HAP-1 (cell line): ENCODE results near the gene IL12A.

Experiments
- DNase-seq, 2 experiments: peaks; one replicate each; pipeline ENCODE4 v3.0.0-alpha.2; 2016 to 2020; ENCODE audit warnings: low spot score in 2 of 2
- H3K27me3 ChIP-seq: fragments of 250-450 bp; sonication (Bioruptor Pico); 2 replicates; pipeline ENCODE4 v1.5.1; 2020; ENCODE audit warnings: low read depth, mild to moderate bottlenecking, moderate library complexity
- H3K36me3 ChIP-seq: fragments of 250-450 bp; sonication (Bioruptor Pico); replicated peaks from 2 replicates; pipeline ENCODE4 v1.5.1; 2020; ENCODE audit warnings: mild to moderate bottlenecking
- H3K4me1 ChIP-seq: fragments of 250-450 bp; sonication (Bioruptor Pico); 2 replicates; pipeline ENCODE4 v1.5.1; 2020; ENCODE audit warnings: mild to moderate bottlenecking
- H3K4me3 ChIP-seq: fragments of 250-450 bp; sonication (Bioruptor Pico); 2 replicates; pipeline ENCODE4 v1.5.1; 2020; ENCODE audit warnings: mild to moderate bottlenecking, moderate library complexity
- H3K9me3 ChIP-seq: fragments of 250-450 bp; sonication (Bioruptor Pico); 2 replicates; pipeline ENCODE4 v1.5.1; 2020; ENCODE audit warnings: mild to moderate bottlenecking, moderate library complexity
- in situ Hi-C: fragments of 300-500 bp; cut with MboI; formaldehyde crosslinking; loops from 3 replicates; pipeline ENCODE4 v1.14.3; 2020; ENCODE audit warnings: low sequenced_read_pairs, inconsistent platforms, mixed read lengths

IL12A gene

DNA sequence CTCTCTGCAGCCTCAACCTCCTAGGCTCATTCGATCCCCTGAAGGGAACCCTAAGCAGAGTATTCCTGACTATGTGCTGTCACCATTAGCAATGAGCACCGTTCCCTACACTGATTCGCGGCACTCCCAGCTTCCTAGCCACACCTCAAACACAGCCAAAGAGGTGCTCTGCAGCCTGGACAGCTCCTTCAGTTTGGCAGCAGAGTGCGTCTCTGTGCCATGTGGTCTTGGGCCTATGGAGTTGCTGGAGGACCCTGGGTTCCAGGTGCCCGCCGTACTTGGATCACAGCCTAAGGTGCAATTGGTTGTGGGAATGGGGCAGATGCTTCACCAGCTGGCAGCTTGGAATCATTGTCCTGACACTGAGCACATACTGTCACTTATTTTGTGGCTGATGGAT, 17.3 kb upstream of the IL12A start:
- in situ Hi-C loops: no loop called here
- no peak for DNase-seq
- H3K27me3 ChIP-seq: no peaks in the 10 kb centered on the region
- H3K9me3 ChIP-seq: no peaks in the 10 kb centered on the region
- H3K4me3 ChIP-seq: no peak overlapping the region
- no peaks in the 10 kb centered on the region for H3K36me3 ChIP-seq
- H3K4me1 ChIP-seq: no peaks in the 10 kb centered on the region

GRCh38 chr3:159977295-159977694, 11.3 kb upstream of the IL12A start:
- Histone ChIP-seq H3K4me1 (no peaks in the 10 kb centered on the region), H3K27me3 (no peaks in the 10 kb centered on the region), H3K9me3 (no peaks in the 10 kb centered on the region), H3K4me3 (no peak overlapping the region), H3K36me3 (no peaks in the 10 kb centered on the region)
- DNase-seq: no peak
- in situ Hi-C loops: no loop called here

DNA sequence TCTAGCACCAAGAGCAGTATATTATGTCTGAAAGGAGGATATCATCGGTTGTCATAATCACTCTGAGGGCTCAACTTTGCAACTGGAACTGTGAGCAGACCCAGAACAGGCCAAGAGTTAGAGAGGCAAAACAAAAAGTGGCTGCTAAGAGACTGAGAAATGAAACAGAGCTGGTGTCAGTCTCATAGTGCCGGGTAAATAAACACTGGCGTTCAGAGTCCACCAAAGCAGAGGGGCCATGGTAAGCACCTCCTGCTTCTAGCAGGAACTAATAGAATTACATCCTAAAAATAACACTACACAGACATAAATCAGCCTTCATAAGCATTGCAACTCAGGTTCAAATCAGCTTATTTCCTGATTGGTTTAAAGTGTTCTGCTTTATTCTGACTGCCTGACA, 10.3 kb upstream of the IL12A start:
- Histone ChIP-seq H3K27me3 (no peaks in the 10 kb centered on the region), H3K36me3 (no peaks in the 10 kb centered on the region), H3K9me3 (no peaks in the 10 kb centered on the region), H3K4me1 (no peaks in the 10 kb centered on the region), H3K4me3 (no peak overlapping the region)
- no peak for DNase-seq
- in situ Hi-C loops: no loop called here

GRCh38 chr3:159978918-159979703, 9.5 kb upstream of the IL12A start:
- Histone ChIP-seq H3K4me1 (no peaks in the 10 kb centered on the region), H3K27me3 (no peaks in the 10 kb centered on the region), H3K9me3 (no peaks in the 10 kb centered on the region), H3K36me3 (no peaks in the 10 kb centered on the region), H3K4me3 (no peak overlapping the region)
- in situ Hi-C loops: no loop called here
- no peak for DNase-seq

DNA sequence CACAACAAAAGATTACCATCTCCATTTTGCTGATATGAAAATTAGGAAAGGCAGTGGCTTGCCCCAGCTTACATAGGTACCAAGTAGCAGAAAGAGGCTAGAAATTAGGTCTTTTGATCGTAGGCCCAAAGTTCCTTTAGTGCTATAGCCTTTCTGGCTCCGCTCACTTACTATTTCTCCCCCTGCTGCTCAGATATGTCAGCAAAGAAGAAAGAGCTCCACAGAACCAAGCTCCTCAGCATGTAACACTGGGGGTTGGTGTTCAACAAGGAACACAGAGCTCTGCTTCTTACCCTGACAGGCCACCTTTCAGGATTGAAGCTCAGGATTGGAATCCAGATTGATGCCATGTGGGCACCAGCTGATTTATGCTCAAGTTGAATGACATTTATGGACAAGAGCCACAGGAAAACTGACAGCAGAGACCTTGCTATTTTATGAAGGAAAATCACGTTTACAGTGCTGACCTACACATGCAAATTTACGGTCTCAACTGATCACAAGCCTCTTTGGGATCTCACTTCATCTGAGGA, 6.1 kb upstream of the IL12A start:
- no peak for DNase-seq
- Histone ChIP-seq H3K27me3 (no peaks in the 10 kb centered on the region), H3K36me3 (no peaks in the 10 kb centered on the region), H3K4me1 (no peaks in the 10 kb centered on the region), H3K4me3 (no peak overlapping the region), H3K9me3 (no peaks in the 10 kb centered on the region)
- in situ Hi-C loops: no loop called here

- DNase-seq: no peak
- Histone ChIP-seq H3K36me3 (no peaks in the 10 kb centered on the region), H3K27me3 (no peaks in the 10 kb centered on the region), H3K9me3 (no peaks in the 10 kb centered on the region), H3K4me1 (peaks cover 5% of the 10 kb centered on the region; the same call in 1 of the 2 replicates), H3K4me3 (no peak overlapping the region)
- in situ Hi-C loops: no loop called here
Observed at GRCh38 chr3:159987291-159987711, 1.3 kb upstream of the IL12A start.

GRCh38 chr3:159989973-159990846, 1.6 kb downstream of the IL12A start:
- Histone ChIP-seq H3K36me3 (peaks cover 4% of the 10 kb centered on the region; the same call in 1 of the 2 replicates), H3K9me3 (no peaks in the 10 kb centered on the region), H3K4me3 (no peak overlapping the region), H3K4me1 (peaks cover 18% of the 10 kb centered on the region), H3K27me3 (no peaks in the 10 kb centered on the region)
- peak in 1 of 2 experiments; percentile 17 for DNase-seq
- in situ Hi-C loops: no loop called here

- H3K27me3 ChIP-seq: no peaks in the 10 kb centered on the region
- in situ Hi-C loops: no loop called here
- DNase-seq: no peak
- H3K4me3 ChIP-seq: no peak overlapping the region
- peaks cover 18% of the 10 kb centered on the region for H3K4me1 ChIP-seq
- peaks cover 4% of the 10 kb centered on the region; the same call in 1 of the 2 replicates for H3K36me3 ChIP-seq
- H3K9me3 ChIP-seq: no peaks in the 10 kb centered on the region
Observed at GRCh38 chr3:159991591-159991990, 3.0 kb downstream of the IL12A start.

DNA sequence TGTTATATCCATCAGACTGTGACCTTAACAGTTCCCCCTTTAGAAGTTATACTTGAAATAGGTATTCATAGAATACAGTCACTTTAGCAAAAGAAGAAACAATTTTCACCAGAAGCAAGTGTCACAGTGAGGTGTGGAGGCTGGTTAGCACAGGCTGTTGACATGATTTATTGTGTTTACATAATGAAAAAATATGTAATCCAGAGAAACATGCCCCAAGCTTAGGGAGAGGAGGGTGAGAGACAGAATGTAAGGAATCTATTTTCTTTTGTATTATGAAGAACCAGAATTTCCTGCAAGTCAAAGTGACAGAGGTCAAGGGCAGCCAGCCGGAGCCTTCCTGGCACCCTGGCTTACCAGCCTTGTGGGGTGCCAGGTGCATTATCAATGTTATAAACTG, 4.0 kb downstream of the IL12A start:
- in situ Hi-C loops: no loop called here
- no peak for DNase-seq
- no peak overlapping the region for H3K4me3 ChIP-seq

DNA sequence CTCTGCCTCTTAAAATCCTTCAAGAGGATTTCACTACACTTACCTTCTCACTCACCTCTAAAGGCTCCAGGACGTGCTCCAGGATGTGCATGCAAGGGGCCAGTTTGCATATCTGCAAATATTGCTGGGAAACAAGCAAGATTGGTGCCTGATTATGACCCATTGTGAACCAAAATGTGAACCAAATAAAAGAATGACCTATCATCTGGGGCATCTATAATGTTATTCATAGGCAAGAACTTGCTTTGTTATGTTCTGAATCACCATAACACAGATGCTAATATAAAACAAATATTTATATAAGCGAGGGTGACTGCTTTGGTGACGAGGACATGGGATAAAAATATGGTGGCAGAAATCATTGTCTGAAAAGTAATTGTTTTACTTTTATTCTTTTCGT, 5.5 kb downstream of the IL12A start:
- peaks cover 18% of the 10 kb centered on the region for H3K4me1 ChIP-seq
- peaks cover 4% of the 10 kb centered on the region; the same call in 1 of the 2 replicates for H3K36me3 ChIP-seq
- in situ Hi-C loops: no loop called here
- no peaks in the 10 kb centered on the region for H3K9me3 ChIP-seq
- DNase-seq: peak; percentile 65 to 75
- H3K4me3 ChIP-seq: no peak overlapping the region
- H3K27me3 ChIP-seq: no peaks in the 10 kb centered on the region

More for the DNA sequence above, 4.0 kb downstream of the IL12A start:
- Histone ChIP-seq H3K36me3 (peaks cover 4% of the 10 kb centered on the region; the same call in 1 of the 2 replicates), H3K27me3 (no peaks in the 10 kb centered on the region), H3K9me3 (no peaks in the 10 kb centered on the region), H3K4me1 (peaks cover 18% of the 10 kb centered on the region)

- in situ Hi-C loops: no loop called here
- Histone ChIP-seq H3K9me3 (no peaks in the 10 kb centered on the region), H3K4me3 (no peak overlapping the region), H3K27me3 (no peaks in the 10 kb centered on the region), H3K4me1 (peaks cover 13% of the 10 kb centered on the region), H3K36me3 (peaks cover 4% of the 10 kb centered on the region; the same call in 1 of the 2 replicates)
- no peak for DNase-seq
Observed at GRCh38 chr3:159995091-159995490, 6.5 kb downstream of the IL12A start.

DNA sequence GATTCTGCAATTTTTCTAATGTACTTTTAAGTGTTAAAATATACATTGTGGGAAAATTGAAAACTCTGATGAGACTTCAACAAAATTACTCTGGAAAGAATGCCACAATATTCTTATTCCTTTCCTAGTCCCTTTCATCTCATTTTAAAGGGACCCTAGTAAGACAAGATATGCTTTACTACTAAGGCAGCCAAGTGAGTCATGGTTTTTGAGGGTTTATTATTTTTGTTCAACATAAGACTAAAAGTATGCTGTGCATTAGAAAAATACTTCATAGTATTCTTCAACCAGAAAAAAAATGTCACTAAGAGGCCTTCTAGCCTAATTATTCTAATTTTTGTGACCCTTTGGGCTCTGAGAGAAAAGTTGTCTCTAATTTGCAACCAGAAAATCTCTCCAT, 7.4 kb downstream of the IL12A start:
- H3K36me3 ChIP-seq: peaks cover 4% of the 10 kb centered on the region; the same call in 1 of the 2 replicates
- in situ Hi-C loops: no loop called here

DNA sequence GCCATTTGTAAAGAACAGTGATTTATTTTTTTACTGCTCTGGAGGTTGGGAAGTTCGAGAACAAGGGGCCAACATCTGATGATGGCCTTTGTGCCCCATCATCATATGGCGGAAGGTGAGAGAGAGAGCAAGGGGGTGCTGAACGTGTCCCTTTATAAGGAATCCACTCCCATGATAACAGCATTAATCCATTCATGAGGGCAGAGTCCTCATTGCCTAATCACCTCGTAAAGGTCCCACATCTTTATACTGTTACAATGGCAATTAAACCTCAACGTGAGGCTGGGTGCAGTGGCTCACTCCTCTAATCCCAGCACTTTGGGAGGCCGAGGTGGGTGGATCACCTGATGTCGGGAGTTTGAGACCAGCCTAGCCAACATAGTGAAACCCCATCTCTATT, 8.3 kb downstream of the IL12A start:
- Histone ChIP-seq H3K4me1 (peaks cover 13% of the 10 kb centered on the region), H3K36me3 (peaks cover 4% of the 10 kb centered on the region; the same call in 1 of the 2 replicates), H3K4me3 (no peak overlapping the region), H3K9me3 (no peaks in the 10 kb centered on the region), H3K27me3 (no peaks in the 10 kb centered on the region)
- in situ Hi-C loops: no loop called here
- DNase-seq: no peak

More for the DNA sequence above, 7.4 kb downstream of the IL12A start:
- H3K4me3 ChIP-seq: no peak overlapping the region
- H3K27me3 ChIP-seq: no peaks in the 10 kb centered on the region
- no peak for DNase-seq
- peaks cover 13% of the 10 kb centered on the region for H3K4me1 ChIP-seq
- no peaks in the 10 kb centered on the region for H3K9me3 ChIP-seq
